Tibial nerve (tissue), 4 donors: ENCODE results near the gene DNAH10. TPM values are rescaled to one million over a fixed set of nuclear protein-coding genes. Genes with fewer than 3 reads are reported as not detected.

Source experiments
- DNase-seq, 2 donors: peaks; one replicate each; pipeline ENCODE4 v3.0.0-alpha.2; 2019; ENCODE audit warnings: low spot score in 2 of 2
- H3K27ac ChIP-seq, 4 donors: fragments of 200-600 bp; sonication (generic) in 3 of 4; one replicate each; pipeline ENCODE4 v1.5.1; 2017 to 2019; ENCODE audit warnings: mild to moderate bottlenecking in 1 of 4
- H3K27me3 ChIP-seq, 2 donors: fragments of 200-600 bp; sonication (generic) in 1 of 2; one replicate each; pipeline versions ENCODE4 v1.5.1 to v1.6.0; 2017 to 2019
- H3K36me3 ChIP-seq, 3 donors: fragments of 200-600 bp; sonication (generic); one replicate each; pipeline ENCODE4 v1.5.1; 2018 to 2019
- H3K4me1 ChIP-seq, 4 donors: fragments of 200-600 bp; sonication (generic) in 3 of 4; one replicate each; pipeline ENCODE4 v1.5.1; 2017 to 2019
- H3K4me3 ChIP-seq, 4 donors: fragments of 200-600 bp; sonication (generic) in 3 of 4; one replicate each; pipeline ENCODE4 v1.5.1; 2017 to 2019; ENCODE audit warnings: mild to moderate bottlenecking in 1 of 4, moderate library complexity in 1 of 4
- H3K9me3 ChIP-seq, 4 donors: fragments of 200-600 bp; sonication (generic) in 3 of 4; one replicate each; pipeline ENCODE4 v1.5.1; 2017 to 2019
- CTCF ChIP-seq, 5 experiments: fragments of 200-600 bp in 3 of 5; fragments of 450-650 bp in 2 of 5; sonication (generic) in 3 of 5; IDR thresholded peaks; one replicate each; pipeline ENCODE4 v1.5.1; 2016 to 2019; ENCODE audit warnings: antibody characterized with exemption in 5 of 5, mild to moderate bottlenecking in 3 of 5, moderate library complexity in 2 of 5
- EP300 ChIP-seq, 2 donors: sonication (generic); formaldehyde crosslinking; IDR thresholded peaks; one replicate each; pipeline ENCODE4 v1.6.1; 2017; ENCODE audit warnings: antibody characterized with exemption in 2 of 2, mild to moderate bottlenecking in 1 of 2
- POLR2A ChIP-seq, 2 donors: fragments of 450-650 bp; IDR thresholded peaks; one replicate each; pipeline ENCODE4 v1.6.1; 2017; ENCODE audit warnings: antibody characterized with exemption in 2 of 2, mild to moderate bottlenecking in 2 of 2, moderate library complexity in 2 of 2
- WGBS, 2 donors: methylation state at CpG; one replicate each; pipeline ENCODE4 v1.1.5; 2018; 5-methylcytosine and 5-hydroxymethylcytosine counted together
- total RNA-seq, 4 donors: library from RNA; depleted of rRNA; stranded (reverse); fragments of >200 nt; gene quantifications; one replicate each; pipeline ENCODE4 v1.1.0, GENCODE V29; 2016

The DNAH10 gene
- total RNA-seq, 4 donors from 2014 or later, result 3.1 TPM; not detected in 3

- H3K27ac ChIP-seq, result no peak overlapping the region
- 74 to 81% methylated on average over 3 of the region's 3 CpGs for WGBS, 2 donors
- no peak for TF ChIP-seq EP300 (IDR thresholded peaks at IDR 0.05)
- no peak for TF ChIP-seq POLR2A (IDR thresholded peaks at IDR 0.05)
- no peak for TF ChIP-seq CTCF (IDR thresholded peaks at IDR 0.05)
- no peaks in the 10 kb centered on the region for H3K27me3 ChIP-seq
- DNase-seq, result no peak
- H3K4me3 ChIP-seq, result no peak overlapping the region
- peaks cover 0 to 19% (median 0%) of the 10 kb centered on the region in 4 donors for H3K9me3 ChIP-seq
- H3K36me3 ChIP-seq, result no peaks in the 10 kb centered on the region
- no peaks in the 10 kb centered on the region for H3K4me1 ChIP-seq
Observed at GRCh38 chr12:123828120-123828519, 66.0 kb downstream of the DNAH10 start.

- H3K27ac ChIP-seq, result no peak overlapping the region
- no peaks in the 10 kb centered on the region for H3K36me3 ChIP-seq
- no peaks in the 10 kb centered on the region for H3K27me3 ChIP-seq
- H3K4me1 ChIP-seq, result no peaks in the 10 kb centered on the region
- H3K9me3 ChIP-seq, result peaks cover 0 to 23% (median 0%) of the 10 kb centered on the region in 4 donors
- no peak for DNase-seq
- 89 to 90% methylated on average over 13 of the region's 13 CpGs for WGBS, 2 donors
- TF ChIP-seq POLR2A (IDR thresholded peaks at IDR 0.05) (no peak), EP300 (IDR thresholded peaks at IDR 0.05) (no peak), CTCF (IDR thresholded peaks at IDR 0.05) (no peak)
- H3K4me3 ChIP-seq, result no peak overlapping the region
Observed at GRCh38 chr12:123828854-123829547, 66.9 kb downstream of the DNAH10 start.

GRCh38 chr12:123829561-123829960, 67.5 kb downstream of the DNAH10 start:
- Histone ChIP-seq H3K9me3 (peaks cover 0 to 26% (median 0%) of the 10 kb centered on the region in 4 donors), H3K4me1 (no peaks in the 10 kb centered on the region), H3K27ac (no peak overlapping the region), H3K27me3 (no peaks in the 10 kb centered on the region), H3K4me3 (no peak overlapping the region), H3K36me3 (no peaks in the 10 kb centered on the region)
- DNase-seq, result no peak
- whole genome bisulfite sequencing, 2 donors, result 87 to 88% methylated on average over 10 of the region's 10 CpGs
- TF ChIP-seq CTCF (IDR thresholded peaks at IDR 0.05) (no peak), POLR2A (IDR thresholded peaks at IDR 0.05) (no peak), EP300 (IDR thresholded peaks at IDR 0.05) (no peak)

- Histone ChIP-seq H3K36me3 (no peaks in the 10 kb centered on the region), H3K9me3 (peaks cover 0 to 34% (median 0%) of the 10 kb centered on the region in 4 donors), H3K27me3 (no peaks in the 10 kb centered on the region), H3K4me3 (no peak overlapping the region), H3K4me1 (no peaks in the 10 kb centered on the region), H3K27ac (no peak overlapping the region)
- DNase-seq, result no peak
- 91 to 96% methylated on average over 2 of the region's 2 CpGs for WGBS, 2 donors
- TF ChIP-seq EP300 (IDR thresholded peaks at IDR 0.05), result no peak
- no peak for TF ChIP-seq CTCF (IDR thresholded peaks at IDR 0.05)
- no peak for TF ChIP-seq POLR2A (IDR thresholded peaks at IDR 0.05)
Observed at GRCh38 chr12:123830675-123831074, 68.6 kb downstream of the DNAH10 start.

GRCh38 chr12:123832052-123832451, 70.0 kb downstream of the DNAH10 start:
- no peaks in the 10 kb centered on the region for H3K4me1 ChIP-seq
- H3K4me3 ChIP-seq, result no peak overlapping the region
- H3K9me3 ChIP-seq, result peaks cover 0 to 34% (median 0%) of the 10 kb centered on the region in 4 donors
- no peaks in the 10 kb centered on the region for H3K27me3 ChIP-seq
- no peak for DNase-seq
- no peak overlapping the region for H3K27ac ChIP-seq
- 94 to 96% methylated on average over 5 of the region's 5 CpGs for WGBS, 2 donors
- TF ChIP-seq POLR2A (IDR thresholded peaks at IDR 0.05) (no peak), EP300 (IDR thresholded peaks at IDR 0.05) (no peak), CTCF (IDR thresholded peaks at IDR 0.05) (no peak)
- no peaks in the 10 kb centered on the region for H3K36me3 ChIP-seq
